Hematopoietic multipotent progenitor cell treated with erythropoietin and hydrocortisone succinate and interleukin-3 and kit ligand, for 6 days (in vitro differentiated cells): ENCODE data around the gene GSTT4.
A peak's percentile ranks its signal among the peaks of the same experiment; 100 is the strongest.
"Not testable (repeated sequence)": the region's sequence is repeated elsewhere in the genome, so short reads cannot be mapped to it uniquely, and the experiment has no call there.

Experiments used
- DNase-seq: peaks from one replicate; pipeline ENCODE4 v3.0.0-alpha.2; 2015

Gene GSTT4

GRCh38 chr22:24005201-24005600 lies at the start of gene GSTT4:
Gene GSTT4, minus strand, starts transcription at chr22:24005453. Its CDS starts 97 bp downstream, at chr22:24005356.
- DNase-seq: no peak

GRCh38 chr22:24054356-24054755 lies 49.1 kb upstream of the GSTT4 start:
- DNase-seq: no peak

GRCh38 chr22:24053481-24054226 lies 48.4 kb upstream of the GSTT4 start:
- DNase-seq: no peak

GRCh38 chr22:24051568-24051967 lies 46.3 kb upstream of the GSTT4 start:
- DNase-seq: no peak

- no peak for DNase-seq
These were observed 45.8 kb upstream of the GSTT4 start for GRCh38 chr22:24051028-24051427.

- DNase-seq: no peak
These were observed 44.7 kb upstream of the GSTT4 start for GRCh38 chr22:24049978-24050377.

- no peak for DNase-seq
These were observed 44.0 kb upstream of the GSTT4 start for GRCh38 chr22:24049211-24049610.

- DNase-seq: no peak
These were observed 40.8 kb upstream of the GSTT4 start for GRCh38 chr22:24046024-24046423.

- peak; percentile 71 for DNase-seq
These were observed 38.7 kb upstream of the GSTT4 start for GRCh38 chr22:24043958-24044357.

- not testable (repeated sequence) for DNase-seq
These were observed 38.2 kb upstream of the GSTT4 start for GRCh38 chr22:24043465-24043864.

- DNase-seq: no peak
These were observed 35.7 kb upstream of the GSTT4 start for GRCh38 chr22:24040946-24041345.

GRCh38 chr22:24039046-24039445 lies 33.8 kb upstream of the GSTT4 start:
- no peak for DNase-seq

- no peak for DNase-seq
These were observed 32.9 kb upstream of the GSTT4 start for GRCh38 chr22:24037851-24038765.

GRCh38 chr22:24035296-24035695 lies 30.0 kb upstream of the GSTT4 start:
- DNase-seq: no peak

GRCh38 chr22:24033731-24034130 lies 28.5 kb upstream of the GSTT4 start:
- no peak for DNase-seq

- peak; percentile 79 for DNase-seq
These were observed 25.0 kb upstream of the GSTT4 start for GRCh38 chr22:24030186-24030702.

GRCh38 chr22:24029304-24029703 lies 24.1 kb upstream of the GSTT4 start:
- DNase-seq: no peak

- DNase-seq: no peak
These were observed 23.3 kb upstream of the GSTT4 start for GRCh38 chr22:24028533-24028932.

GRCh38 chr22:24027991-24028390 lies 22.7 kb upstream of the GSTT4 start:
- DNase-seq: no peak

GRCh38 chr22:24027389-24027975 lies 22.2 kb upstream of the GSTT4 start:
- no peak for DNase-seq

GRCh38 chr22:24026733-24027132 lies 21.5 kb upstream of the GSTT4 start:
- no peak for DNase-seq

GRCh38 chr22:24026056-24026455 lies 20.8 kb upstream of the GSTT4 start:
- DNase-seq: no peak

GRCh38 chr22:24025475-24025874 lies 20.2 kb upstream of the GSTT4 start:
- DNase-seq: no peak
